HG03342 (cell line): ENCODE measurements around the gene ABCB6.
A peak's percentile ranks its signal among the peaks of the same experiment; 100 is the strongest.
"Not testable (repeated sequence)": the region's sequence is repeated elsewhere in the genome, so short reads cannot be mapped to it uniquely, and the experiment has no call there.

Experiments used
- ATAC-seq: cut with Tn5 transposase; IDR thresholded peaks from one replicate; pipeline ENCODE4 v1.9.1; 2021; ENCODE audit warnings: mild to moderate bottlenecking, moderate library complexity; ENCODE audit not compliant: unreplicated experiment

ABCB6 gene

GRCh38 chr2:219214141-219214540, 4.6 kb downstream of the ABCB6 start:
- ATAC-seq: no peak

GRCh38 chr2:219213486-219214071, 5.2 kb downstream of the ABCB6 start:
- no peak for ATAC-seq

- no peak for ATAC-seq
These were observed 5.7 kb downstream of the ABCB6 start for GRCh38 chr2:219213026-219213415.

DNA sequence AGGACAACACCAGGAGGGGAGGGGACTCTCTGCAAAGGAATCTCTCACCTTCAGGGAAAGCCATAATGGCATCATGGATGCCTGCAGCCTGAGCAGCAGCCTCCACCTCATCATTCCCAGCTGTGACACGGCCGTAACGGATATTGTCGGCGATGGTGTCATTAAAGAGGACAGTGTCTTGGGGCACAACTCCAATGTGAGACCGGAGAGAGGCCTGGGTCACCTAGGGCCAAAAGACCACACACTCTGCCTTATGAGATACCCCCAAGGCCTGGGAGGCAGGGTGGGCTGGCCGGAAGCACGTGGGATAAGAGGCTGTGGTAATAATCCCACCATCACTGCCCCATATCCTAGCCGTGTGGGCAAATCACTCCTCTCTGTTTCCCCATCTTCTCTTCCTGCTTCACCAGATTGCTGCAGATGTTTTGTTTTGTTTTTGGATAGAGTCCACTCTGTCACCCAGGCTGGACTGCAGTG, 7.8 kb downstream of the ABCB6 start:
- ATAC-seq: no peak

GRCh38 chr2:219210196-219210885, 8.4 kb downstream of the ABCB6 start:
- ATAC-seq: no peak

GRCh38 chr2:219209236-219210195, 9.2 kb downstream of the ABCB6 start:
- ATAC-seq: no peak

- no peak for ATAC-seq
These were observed 10.6 kb downstream of the ABCB6 start for GRCh38 chr2:219207884-219208740.

DNA sequence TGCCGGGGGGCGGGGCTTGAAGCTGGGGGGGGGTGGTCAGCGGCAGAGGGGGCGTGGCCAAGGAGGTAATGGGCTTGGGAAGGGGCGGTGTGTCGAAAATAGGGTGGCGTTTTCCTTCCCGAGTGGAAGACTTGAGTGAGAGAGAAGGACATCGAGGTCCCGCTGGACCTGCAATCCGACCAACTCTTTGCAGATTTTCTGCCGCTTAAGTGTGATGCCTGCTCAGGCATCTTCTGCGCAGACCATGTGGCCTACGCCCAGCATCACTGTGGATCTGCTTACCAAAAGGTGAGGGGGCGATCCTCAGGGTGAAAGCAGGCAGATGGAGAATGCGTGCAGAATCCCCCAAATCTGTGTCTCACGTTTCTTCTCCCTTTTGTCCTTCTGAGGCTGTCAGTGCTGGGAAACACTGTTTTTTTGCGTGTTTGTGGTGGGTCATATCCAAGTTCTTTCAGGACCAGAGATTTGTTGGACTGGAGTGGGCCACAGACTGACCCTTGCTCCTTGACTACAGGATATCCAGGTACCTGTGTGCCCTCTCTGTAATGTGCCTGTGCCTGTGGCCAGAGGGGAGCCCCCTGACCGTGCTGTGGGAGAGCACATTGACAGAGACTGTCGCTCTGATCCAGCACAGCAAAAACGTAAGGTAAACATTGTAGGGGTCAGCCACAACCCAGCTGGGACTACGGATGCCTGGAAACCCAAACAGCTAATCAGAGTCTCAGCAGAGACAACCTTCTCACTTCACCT, 11.4 kb downstream of the ABCB6 start:
- no peak for ATAC-seq

GRCh38 chr2:219206328-219207133, 12.2 kb downstream of the ABCB6 start, which contains the start of gene ZFAND2B:
TSS of gene ZFAND2B (plus strand) at chr2:219206782. CDS start at chr2:219206988, 206 bp downstream.
- peak; percentile 97 for ATAC-seq

- no peak for ATAC-seq
These were observed 12.8 kb downstream of the ABCB6 start for GRCh38 chr2:219205981-219206327.

GRCh38 chr2:219205165-219205538, 13.6 kb downstream of the ABCB6 start:
- no peak for ATAC-seq

DNA sequence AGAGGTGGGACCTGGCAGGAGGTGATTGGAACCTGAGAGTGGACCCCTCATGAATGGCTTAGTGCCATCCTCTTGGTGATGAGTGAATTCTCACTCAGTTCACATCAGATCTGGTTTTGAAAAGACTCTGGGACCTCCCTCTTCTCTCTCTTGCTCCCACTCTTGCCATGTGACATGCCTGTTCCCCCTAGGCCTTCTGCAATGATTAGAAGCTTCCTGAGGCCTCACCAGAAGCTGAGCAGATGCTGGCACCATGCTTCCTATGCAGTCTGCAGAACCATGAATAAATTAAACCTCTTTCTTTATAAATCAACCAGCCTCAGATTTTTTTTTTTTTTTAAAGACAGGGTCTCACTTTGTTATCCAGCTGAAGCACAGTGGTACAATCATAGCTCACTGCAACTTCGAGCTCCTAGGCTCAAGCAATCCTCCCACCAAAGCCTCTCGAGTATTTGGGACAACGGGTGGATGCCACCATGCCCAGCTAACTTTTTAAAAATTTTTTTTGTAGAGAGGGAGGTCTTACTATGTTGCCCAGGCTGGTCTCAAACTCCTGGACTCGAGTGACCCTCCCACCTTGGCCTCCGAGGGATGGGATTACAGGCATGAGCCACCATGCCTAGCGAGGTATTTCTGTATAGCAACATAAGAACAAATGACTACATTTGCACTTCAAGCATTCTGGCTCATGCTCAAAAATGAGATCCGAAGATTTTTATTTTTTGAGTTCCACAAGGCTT, 14.2 kb downstream of the ABCB6 start:
- ATAC-seq: no peak

DNA sequence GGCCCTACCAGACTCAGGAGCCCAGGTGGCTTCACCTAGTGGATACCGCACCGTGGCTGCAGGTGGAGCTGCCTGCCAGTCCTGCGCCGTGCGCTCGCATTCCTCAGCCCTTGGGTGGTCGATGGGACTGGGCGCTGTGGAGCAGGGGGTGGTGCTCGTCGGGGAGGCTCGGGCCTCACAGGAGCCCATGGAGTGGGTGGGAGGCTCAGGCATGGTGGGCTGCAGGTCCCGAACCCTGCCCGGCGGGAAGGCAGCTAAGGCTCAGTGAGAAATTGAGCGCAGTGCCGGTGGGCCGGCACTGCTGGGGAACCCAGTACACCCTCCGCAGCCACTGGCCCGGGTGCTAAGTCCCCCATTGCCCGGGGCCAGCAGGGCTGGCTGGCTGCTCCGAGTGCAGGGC, 17.4 kb downstream of the ABCB6 start:
- ATAC-seq: not testable (repeated sequence)

- not testable (repeated sequence) for ATAC-seq
These were observed 18.0 kb downstream of the ABCB6 start for GRCh38 chr2:219200502-219201326.

- ATAC-seq: no peak
These were observed 19.1 kb downstream of the ABCB6 start for GRCh38 chr2:219199470-219200211.

GRCh38 chr2:219198974-219199373, 19.8 kb downstream of the ABCB6 start:
- no peak for ATAC-seq

- ATAC-seq: no peak
These were observed 21.4 kb downstream of the ABCB6 start for GRCh38 chr2:219197388-219197787.
